ENCODE measurements around the gene PPP1R8.
"Not testable (repeated sequence)": the region's sequence is repeated elsewhere in the genome, so short reads cannot be mapped to it uniquely, and the experiment has no call there.

PPP1R8 gene

DNA sequence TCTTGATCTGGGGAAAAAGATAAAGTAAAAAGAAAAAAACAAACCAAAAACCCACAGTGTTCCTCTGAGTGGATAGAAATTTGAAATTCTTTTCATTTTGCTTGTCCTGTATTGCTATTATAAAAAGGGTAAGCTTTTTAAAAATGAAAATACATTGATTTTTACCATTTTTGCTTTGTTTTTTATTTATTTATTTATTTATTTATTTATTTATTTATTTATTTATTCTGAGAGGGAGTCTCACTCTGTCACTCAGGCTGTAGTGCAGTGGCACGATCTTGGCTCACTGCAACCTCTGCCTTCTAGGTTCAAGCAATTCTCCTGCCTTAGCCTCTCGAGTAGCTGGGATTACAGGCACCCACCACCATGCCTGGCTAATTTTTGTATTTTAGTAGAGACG lies 22.5 kb upstream of the PPP1R8 start:
- H2BK5ac ChIP-seq (ENCODE audit: low read length); H2AK5ac ChIP-seq (ENCODE audit: low read length); H3K23ac ChIP-seq (ENCODE audit: low read length); H2BK120ac ChIP-seq (ENCODE audit: low read depth, low read length); H3K27me3 ChIP-seq (ENCODE audit: insufficient read depth, low read length, poor library complexity); H3K27ac ChIP-seq (ENCODE audit: low read depth, low read length); H3K4me3 ChIP-seq (ENCODE audit: low read length); H3K4ac ChIP-seq (ENCODE audit: low read depth, low read length); H3K79me2 ChIP-seq (ENCODE audit: control insufficient read depth, insufficient read depth, low read length); H3K4me2 ChIP-seq (ENCODE audit: low read length); H4K8ac ChIP-seq (ENCODE audit: low read depth, low read length); H3K4me1 ChIP-seq (ENCODE audit: control insufficient read depth, low read depth, low read length); H3K36me3 ChIP-seq (ENCODE audit: control insufficient read depth, insufficient read depth, low read length); H4K5ac ChIP-seq (ENCODE audit: low read length); H3K79me1 ChIP-seq (ENCODE audit: low read length); H2BK15ac ChIP-seq (replicated peaks; ENCODE audit: low read depth); DNase-seq; H3K56ac ChIP-seq (ENCODE audit: low read length); H3K18ac ChIP-seq (ENCODE audit: low read length); H3K9ac ChIP-seq (ENCODE audit: low read length): not testable (repeated sequence)
- WGBS (ENCODE audit: extremely low coverage, insufficient coverage, low lambda C conversion rate) = no CpG with 5 or more reads among the region's 3 CpGs

- H3K9ac ChIP-seq (ENCODE audit: low read length) = no peak overlapping the region
- no peaks in the 10 kb centered on the region for H3K27me3 ChIP-seq (ENCODE audit: insufficient read depth, low read length, poor library complexity)
- peaks cover 1% of the 10 kb centered on the region for H3K36me3 ChIP-seq (ENCODE audit: control insufficient read depth, insufficient read depth, low read length)
- no peak overlapping the region for H2BK120ac ChIP-seq (ENCODE audit: low read depth, low read length)
- no peak overlapping the region for H4K8ac ChIP-seq (ENCODE audit: low read depth, low read length)
- no peaks in the 10 kb centered on the region for H3K79me1 ChIP-seq (ENCODE audit: low read length)
- H2BK5ac ChIP-seq (ENCODE audit: low read length) = no peak overlapping the region
- no peak for DNase-seq
- no peak overlapping the region for H2BK15ac ChIP-seq (replicated peaks; ENCODE audit: low read depth)
- H3K56ac ChIP-seq (ENCODE audit: low read length) = no peak overlapping the region
- H3K18ac ChIP-seq (ENCODE audit: low read length) = no peak overlapping the region
- no peaks in the 10 kb centered on the region for H3K4me1 ChIP-seq (ENCODE audit: control insufficient read depth, low read depth, low read length)
- H2AK5ac ChIP-seq (ENCODE audit: low read length) = no peak overlapping the region
- H3K4me2 ChIP-seq (ENCODE audit: low read length) = no peak overlapping the region
- H3K23ac ChIP-seq (ENCODE audit: low read length) = no peak overlapping the region
- no peak overlapping the region for H3K4me3 ChIP-seq (ENCODE audit: low read length)
- H4K5ac ChIP-seq (ENCODE audit: low read length) = no peak overlapping the region
- no peaks in the 10 kb centered on the region for H3K79me2 ChIP-seq (ENCODE audit: control insufficient read depth, insufficient read depth, low read length)
- H3K4ac ChIP-seq (ENCODE audit: low read depth, low read length) = no peak overlapping the region
- WGBS (ENCODE audit: extremely low coverage, insufficient coverage, low lambda C conversion rate) = no CpG with 5 or more reads among the region's 1 CpG
- H3K27ac ChIP-seq (ENCODE audit: low read depth, low read length) = no peak overlapping the region
These were observed 20.7 kb upstream of the PPP1R8 start for GRCh38 chr1:27809883-27810282.

GRCh38 chr1:27811741-27812500 lies 18.7 kb upstream of the PPP1R8 start:
- H2BK15ac ChIP-seq (replicated peaks; ENCODE audit: low read depth) = no peak overlapping the region
- no peak overlapping the region for H3K56ac ChIP-seq (ENCODE audit: low read length)
- H3K23ac ChIP-seq (ENCODE audit: low read length) = no peak overlapping the region
- H3K79me2 ChIP-seq (ENCODE audit: control insufficient read depth, insufficient read depth, low read length) = no peaks in the 10 kb centered on the region
- H3K4me2 ChIP-seq (ENCODE audit: low read length) = no peak overlapping the region
- no peak overlapping the region for H2BK120ac ChIP-seq (ENCODE audit: low read depth, low read length)
- no peaks in the 10 kb centered on the region for H3K4me1 ChIP-seq (ENCODE audit: control insufficient read depth, low read depth, low read length)
- H3K9ac ChIP-seq (ENCODE audit: low read length) = no peak overlapping the region
- H4K8ac ChIP-seq (ENCODE audit: low read depth, low read length) = no peak overlapping the region
- H3K4ac ChIP-seq (ENCODE audit: low read depth, low read length) = no peak overlapping the region
- no peaks in the 10 kb centered on the region for H3K79me1 ChIP-seq (ENCODE audit: low read length)
- no peak for DNase-seq
- H2AK5ac ChIP-seq (ENCODE audit: low read length) = no peak overlapping the region
- H3K27me3 ChIP-seq (ENCODE audit: insufficient read depth, low read length, poor library complexity) = no peaks in the 10 kb centered on the region
- H3K36me3 ChIP-seq (ENCODE audit: control insufficient read depth, insufficient read depth, low read length) = no peaks in the 10 kb centered on the region
- WGBS (ENCODE audit: extremely low coverage, insufficient coverage, low lambda C conversion rate) = no CpG with 5 or more reads among the region's 6 CpGs
- H4K5ac ChIP-seq (ENCODE audit: low read length) = no peak overlapping the region
- H3K18ac ChIP-seq (ENCODE audit: low read length) = no peak overlapping the region
- H3K27ac ChIP-seq (ENCODE audit: low read depth, low read length) = no peak overlapping the region
- no peak overlapping the region for H3K4me3 ChIP-seq (ENCODE audit: low read length)
- no peak overlapping the region for H2BK5ac ChIP-seq (ENCODE audit: low read length)

DNA sequence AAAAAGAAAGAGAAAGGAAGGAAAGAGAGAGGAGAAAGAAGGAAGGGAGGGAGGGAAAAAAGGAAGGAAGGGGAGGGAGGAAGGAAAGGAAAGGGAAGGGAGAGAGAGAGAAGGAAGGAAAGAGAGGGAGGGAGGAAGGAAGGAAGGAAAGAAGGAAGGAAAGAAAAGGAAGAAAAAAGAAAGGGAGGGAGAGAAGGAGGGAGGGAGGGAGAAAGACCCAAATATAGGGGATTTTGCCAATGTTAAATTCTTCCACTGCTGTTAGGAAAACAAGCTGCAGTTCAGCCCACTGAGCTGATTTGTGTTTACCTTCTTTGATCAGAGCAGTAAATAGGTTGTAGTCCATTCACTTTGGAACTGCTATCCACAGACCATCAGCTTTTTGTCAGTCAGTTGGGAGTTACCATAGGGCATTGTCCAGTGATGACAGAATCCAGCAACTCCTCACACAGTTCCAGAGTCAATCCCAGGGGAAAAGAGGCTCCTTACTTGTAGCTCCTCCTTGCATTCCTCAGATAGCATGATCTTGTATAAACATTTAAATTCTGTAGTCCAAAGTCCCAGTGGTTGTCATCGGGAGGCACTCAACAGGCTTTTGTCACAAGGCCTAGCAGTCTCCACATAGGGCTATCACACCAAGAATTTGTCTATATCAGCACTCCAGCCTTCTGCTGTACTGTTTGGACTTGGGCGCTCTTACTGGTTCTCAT lies 13.5 kb upstream of the PPP1R8 start:
- no peak overlapping the region for H3K4me3 ChIP-seq (ENCODE audit: low read length)
- H3K27ac ChIP-seq (ENCODE audit: low read depth, low read length) = no peak overlapping the region

DNA sequence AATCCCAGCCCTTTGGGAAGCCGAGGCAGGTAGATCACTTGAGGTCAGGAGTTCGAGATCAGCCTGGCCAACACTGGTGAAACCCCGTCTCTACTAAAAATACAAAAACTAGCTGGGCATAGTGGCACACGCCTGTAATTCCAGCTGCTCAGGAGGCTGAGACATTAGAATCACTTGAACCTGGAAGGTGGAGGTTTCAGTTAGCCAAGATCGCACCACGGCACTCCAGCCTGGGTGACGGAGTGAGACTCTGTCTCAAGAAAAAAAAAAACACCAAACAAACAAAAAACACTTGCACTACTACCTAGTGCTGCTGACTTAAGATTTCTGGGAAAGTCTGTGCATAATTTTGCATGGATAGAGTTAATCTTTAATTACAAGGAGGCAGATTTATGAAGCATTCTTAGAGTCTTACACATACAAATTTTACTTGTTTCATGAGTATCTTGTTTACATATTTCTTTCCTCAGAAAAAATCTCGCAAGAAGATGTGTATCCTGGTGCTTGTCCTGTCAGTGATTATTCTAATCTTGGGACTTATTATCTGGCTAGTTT lies 8.7 kb upstream of the PPP1R8 start:
- Histone ChIP-seq H3K4ac (ENCODE audit: low read depth, low read length) (no peak overlapping the region), H3K4me3 (ENCODE audit: low read length) (no peak overlapping the region), H3K4me2 (ENCODE audit: low read length) (no peak overlapping the region), H4K5ac (ENCODE audit: low read length) (no peak overlapping the region), H2AK5ac (ENCODE audit: low read length) (no peak overlapping the region), H3K4me1 (ENCODE audit: control insufficient read depth, low read depth, low read length) (no peaks in the 10 kb centered on the region), H2BK15ac (replicated peaks; ENCODE audit: low read depth) (no peak overlapping the region), H3K23ac (ENCODE audit: low read length) (no peak overlapping the region), H3K56ac (ENCODE audit: low read length) (no peak overlapping the region), H3K79me1 (ENCODE audit: low read length) (no peaks in the 10 kb centered on the region), H2BK5ac (ENCODE audit: low read length) (no peak overlapping the region), H3K36me3 (ENCODE audit: control insufficient read depth, insufficient read depth, low read length) (no peaks in the 10 kb centered on the region), H2BK120ac (ENCODE audit: low read depth, low read length) (no peak overlapping the region), H3K27me3 (ENCODE audit: insufficient read depth, low read length, poor library complexity) (no peaks in the 10 kb centered on the region), H4K8ac (ENCODE audit: low read depth, low read length) (no peak overlapping the region), H3K27ac (ENCODE audit: low read depth, low read length) (no peak overlapping the region), H3K79me2 (ENCODE audit: control insufficient read depth, insufficient read depth, low read length) (no peaks in the 10 kb centered on the region), H3K18ac (ENCODE audit: low read length) (no peak overlapping the region), H3K9ac (ENCODE audit: low read length) (no peak overlapping the region)
- no peak for DNase-seq
- WGBS (ENCODE audit: extremely low coverage, insufficient coverage, low lambda C conversion rate) = no CpG with 5 or more reads among the region's 8 CpGs

More for the DNA sequence above, 13.5 kb upstream of the PPP1R8 start:
- H2BK5ac ChIP-seq (ENCODE audit: low read length) = no peak overlapping the region
- no peak overlapping the region for H4K5ac ChIP-seq (ENCODE audit: low read length)
- H3K56ac ChIP-seq (ENCODE audit: low read length) = no peak overlapping the region
- H3K79me1 ChIP-seq (ENCODE audit: low read length) = no peaks in the 10 kb centered on the region
- no peaks in the 10 kb centered on the region for H3K27me3 ChIP-seq (ENCODE audit: insufficient read depth, low read length, poor library complexity)
- no peak overlapping the region for H4K8ac ChIP-seq (ENCODE audit: low read depth, low read length)
- no peak overlapping the region for H3K9ac ChIP-seq (ENCODE audit: low read length)
- no peaks in the 10 kb centered on the region for H3K36me3 ChIP-seq (ENCODE audit: control insufficient read depth, insufficient read depth, low read length)
- no peaks in the 10 kb centered on the region for H3K4me1 ChIP-seq (ENCODE audit: control insufficient read depth, low read depth, low read length)
- no CpG with 5 or more reads among the region's 2 CpGs for WGBS (ENCODE audit: extremely low coverage, insufficient coverage, low lambda C conversion rate)
- no peaks in the 10 kb centered on the region for H3K79me2 ChIP-seq (ENCODE audit: control insufficient read depth, insufficient read depth, low read length)
- no peak overlapping the region for H2BK15ac ChIP-seq (replicated peaks; ENCODE audit: low read depth)
- H2BK120ac ChIP-seq (ENCODE audit: low read depth, low read length) = no peak overlapping the region
- no peak overlapping the region for H3K4ac ChIP-seq (ENCODE audit: low read depth, low read length)
- peak; percentile 77 for DNase-seq
- H3K23ac ChIP-seq (ENCODE audit: low read length) = no peak overlapping the region
- no peak overlapping the region for H2AK5ac ChIP-seq (ENCODE audit: low read length)
- no peak overlapping the region for H3K18ac ChIP-seq (ENCODE audit: low read length)
- no peak overlapping the region for H3K4me2 ChIP-seq (ENCODE audit: low read length)

Measured in mesendoderm (in vitro differentiated cells).